ENCODE measurements around the gene RERE. TPM values are rescaled to one million over a fixed set of nuclear protein-coding genes. Genes with fewer than 3 reads are reported as not detected.

RERE gene
- total RNA-seq, 2 experiments from 2014 or later = 45.8 to 57.1 TPM

DNA sequence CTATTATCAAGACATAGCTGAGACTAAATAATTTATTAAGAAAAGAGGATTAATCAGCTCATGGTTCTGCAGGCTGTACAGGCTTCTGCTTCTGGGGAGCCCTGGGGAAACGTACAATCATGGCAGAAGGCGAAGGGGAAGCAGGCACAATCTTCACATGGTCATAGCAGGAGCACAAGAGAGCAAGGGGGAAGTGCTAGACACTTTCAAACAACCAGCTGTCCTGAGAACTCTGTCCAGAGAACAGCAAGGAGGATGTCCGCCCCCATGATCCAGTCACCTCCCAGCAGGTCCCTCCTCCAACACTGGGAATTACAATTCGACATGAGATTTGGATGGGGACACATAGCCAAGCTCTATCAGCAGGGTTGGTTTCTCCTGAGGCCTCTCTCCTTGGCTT, 509.8 kb downstream of the RERE start:
- POLR2A ChIA-PET = interaction anchor here (0.9 kb wide), 1 partner anchor 8 kb away, joined by 4 read pairs; no protein-coding TSS in a partner anchor
- CTCF ChIA-PET = interaction anchor here (1.3 to 1.5 kb wide), 3 partner anchors 291 to 555 kb away, joined by 3 to 4 read pairs (median 4); no protein-coding TSS in a partner anchor
- ATAC-seq (no peak), DNase-seq (no peak)
- TF ChIP-seq, protein P1, sequence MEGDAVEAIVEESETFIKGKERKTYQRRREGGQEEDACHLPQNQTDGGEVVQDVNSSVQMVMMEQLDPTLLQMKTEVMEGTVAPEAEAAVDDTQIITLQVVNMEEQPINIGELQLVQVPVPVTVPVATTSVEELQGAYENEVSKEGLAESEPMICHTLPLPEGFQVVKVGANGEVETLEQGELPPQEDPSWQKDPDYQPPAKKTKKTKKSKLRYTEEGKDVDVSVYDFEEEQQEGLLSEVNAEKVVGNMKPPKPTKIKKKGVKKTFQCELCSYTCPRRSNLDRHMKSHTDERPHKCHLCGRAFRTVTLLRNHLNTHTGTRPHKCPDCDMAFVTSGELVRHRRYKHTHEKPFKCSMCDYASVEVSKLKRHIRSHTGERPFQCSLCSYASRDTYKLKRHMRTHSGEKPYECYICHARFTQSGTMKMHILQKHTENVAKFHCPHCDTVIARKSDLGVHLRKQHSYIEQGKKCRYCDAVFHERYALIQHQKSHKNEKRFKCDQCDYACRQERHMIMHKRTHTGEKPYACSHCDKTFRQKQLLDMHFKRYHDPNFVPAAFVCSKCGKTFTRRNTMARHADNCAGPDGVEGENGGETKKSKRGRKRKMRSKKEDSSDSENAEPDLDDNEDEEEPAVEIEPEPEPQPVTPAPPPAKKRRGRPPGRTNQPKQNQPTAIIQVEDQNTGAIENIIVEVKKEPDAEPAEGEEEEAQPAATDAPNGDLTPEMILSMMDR (IDR thresholded peaks at IDR 0.05) = no peak
- intact Hi-C loops (cut with micrococcal nuclease) = no loop called here
- no peaks in the 10 kb centered on the region for H3K36me3 Mint-ChIP-seq (ENCODE audit: low read depth)
- peaks cover 3% of the 10 kb centered on the region for H3K27me3 Mint-ChIP-seq
- no peaks in the 10 kb centered on the region for H3K4me1 Mint-ChIP-seq (ENCODE audit: low read depth)
- H3K4me3 Mint-ChIP-seq = no peak overlapping the region
- H3K27ac Mint-ChIP-seq = no peak overlapping the region
- H3K9me3 Mint-ChIP-seq = no peaks in the 10 kb centered on the region

DNA sequence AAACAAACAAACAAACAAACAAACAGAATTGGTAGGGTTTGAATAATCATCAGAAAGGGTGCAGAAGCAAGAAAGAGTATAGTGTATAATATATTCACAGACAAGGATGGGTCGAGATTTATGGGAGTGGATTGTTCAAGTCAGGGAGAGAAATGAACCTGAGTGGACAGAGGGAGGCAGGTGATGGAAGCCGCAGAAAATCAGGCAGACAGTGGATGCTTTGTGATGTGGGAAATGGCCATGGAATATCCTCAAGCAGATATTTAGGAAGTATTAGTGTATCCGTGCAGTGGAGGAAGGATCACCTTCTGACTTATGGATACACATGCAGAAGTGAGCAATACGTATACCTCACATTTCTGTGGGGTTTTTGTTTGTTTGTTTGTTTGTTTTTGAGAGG, 513.6 kb downstream of the RERE start:
- POLR2A ChIA-PET = no interaction called here
- no peaks in the 10 kb centered on the region for H3K4me1 Mint-ChIP-seq (ENCODE audit: low read depth)
- H3K9me3 Mint-ChIP-seq = no peaks in the 10 kb centered on the region
- peaks cover 7% of the 10 kb centered on the region for H3K27me3 Mint-ChIP-seq
- CTCF ChIA-PET = interaction anchor here (2.8 kb wide), 1 partner anchor 288 kb away, joined by 14 read pairs; no protein-coding TSS in a partner anchor
- no peak overlapping the region for H3K4me3 Mint-ChIP-seq
- intact Hi-C loops (cut with micrococcal nuclease) = no loop called here
- no peak overlapping the region for H3K27ac Mint-ChIP-seq
- ATAC-seq = no peak
- TF ChIP-seq, protein P1 (IDR thresholded peaks at IDR 0.05) = no peak
- no peak for DNase-seq
- no peaks in the 10 kb centered on the region for H3K36me3 Mint-ChIP-seq (ENCODE audit: low read depth)

DNA sequence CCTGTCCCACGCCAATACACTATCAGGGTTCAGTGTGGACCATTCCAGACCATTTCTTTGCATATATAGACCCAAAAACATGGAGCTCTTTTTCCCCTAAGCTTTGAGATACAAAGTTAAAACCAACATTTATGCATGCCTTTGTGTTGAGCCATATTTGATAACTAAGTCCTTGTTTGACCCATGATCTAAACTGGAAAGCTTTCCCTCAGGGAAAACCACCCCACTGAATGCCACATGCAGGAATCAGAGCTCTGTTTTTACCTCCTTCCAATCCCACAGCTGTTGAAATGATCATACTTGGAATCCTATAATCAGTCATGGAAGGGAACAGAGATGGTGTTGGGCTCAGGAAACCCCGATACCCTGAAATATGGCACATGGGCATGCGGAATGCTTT, 514.3 kb downstream of the RERE start:
- no peak for ATAC-seq
- Mint-ChIP-seq H3K4me1 (ENCODE audit: low read depth) (no peaks in the 10 kb centered on the region), H3K4me3 (no peak overlapping the region), H3K27ac (no peak overlapping the region), H3K36me3 (ENCODE audit: low read depth) (no peaks in the 10 kb centered on the region), H3K27me3 (peaks cover 7% of the 10 kb centered on the region), H3K9me3 (no peaks in the 10 kb centered on the region)
- intact Hi-C loops (cut with micrococcal nuclease) = no loop called here
- no peak for DNase-seq
- CTCF ChIA-PET = interaction anchor here (1.2 to 2.8 kb wide), 4 partner anchors 12 to 288 kb away, joined by 4 to 14 read pairs (median 4); no protein-coding TSS in a partner anchor
- POLR2A ChIA-PET = no interaction called here
- TF ChIP-seq, protein P1 (IDR thresholded peaks at IDR 0.05) = no peak

Small RNAs within 50 kb of the gene (microRNA-seq; reads per million reads assigned to microRNA genes)
- not detected for gene MIR6728 (ENCODE audit: borderline microRNAs expressed, borderline replicate concordance)

Other genes starting within 250 kb of the RERE start
- gene ENO1, start 61.0 kb upstream of the RERE start, total RNA-seq = 1,000 to 10,000 TPM; 4,199 to 4,245 TPM
- 1 to 10 TPM; 3.5 to 3.9 TPM for gene CA6, start 128.2 kb upstream of the RERE start, total RNA-seq
- gene SLC2A7, start 208.8 kb upstream of the RERE start, total RNA-seq = under 1 TPM in 1 of 2 experiments, not detected in 1; 0.20 TPM